HAP-1 (cell line): ENCODE data around the gene TMEM11.

ENCODE experiments used
- DNase-seq, 2 experiments: peaks; one replicate each; pipeline ENCODE4 v3.0.0-alpha.2; 2016 to 2020; ENCODE audit warnings: low spot score in 2 of 2
- H3K27me3 ChIP-seq: fragments of 250-450 bp; sonication (Bioruptor Pico); 2 replicates; pipeline ENCODE4 v1.5.1; 2020; ENCODE audit warnings: low read depth, mild to moderate bottlenecking, moderate library complexity
- H3K36me3 ChIP-seq: fragments of 250-450 bp; sonication (Bioruptor Pico); replicated peaks from 2 replicates; pipeline ENCODE4 v1.5.1; 2020; ENCODE audit warnings: mild to moderate bottlenecking
- H3K4me1 ChIP-seq: fragments of 250-450 bp; sonication (Bioruptor Pico); 2 replicates; pipeline ENCODE4 v1.5.1; 2020; ENCODE audit warnings: mild to moderate bottlenecking
- H3K4me3 ChIP-seq: fragments of 250-450 bp; sonication (Bioruptor Pico); 2 replicates; pipeline ENCODE4 v1.5.1; 2020; ENCODE audit warnings: mild to moderate bottlenecking, moderate library complexity
- H3K9me3 ChIP-seq: fragments of 250-450 bp; sonication (Bioruptor Pico); 2 replicates; pipeline ENCODE4 v1.5.1; 2020; ENCODE audit warnings: mild to moderate bottlenecking, moderate library complexity
- in situ Hi-C: fragments of 300-500 bp; cut with MboI; formaldehyde crosslinking; loops from 3 replicates; pipeline ENCODE4 v1.14.3; 2020; ENCODE audit warnings: low sequenced_read_pairs, inconsistent platforms, mixed read lengths

The TMEM11 gene

DNA sequence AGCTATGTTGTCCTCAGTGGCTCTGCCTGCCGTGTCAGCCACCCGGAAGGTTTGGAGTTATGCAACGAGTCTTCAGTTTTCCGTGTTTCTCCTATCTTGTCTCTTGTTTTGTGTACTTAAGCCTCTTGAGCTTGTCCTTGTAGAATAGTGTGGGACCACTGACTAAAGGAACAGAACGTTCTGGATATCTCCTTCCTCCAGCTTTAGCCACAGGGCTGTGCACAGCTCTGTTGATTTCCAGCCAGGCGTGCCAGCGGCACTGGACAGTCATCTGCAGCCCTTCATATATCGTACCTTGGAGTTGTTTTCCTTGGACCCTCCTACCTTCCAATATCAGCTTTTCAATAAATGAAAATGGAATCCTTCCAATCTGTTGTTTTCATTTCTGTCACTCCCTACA is 39.8 kb downstream of the TMEM11 start:
- Histone ChIP-seq H3K27me3 (no peaks in the 10 kb centered on the region), H3K4me3 (no peak overlapping the region), H3K9me3 (no peaks in the 10 kb centered on the region), H3K4me1 (no peaks in the 10 kb centered on the region), H3K36me3 (no peaks in the 10 kb centered on the region; the same call in 1 of the 2 replicates)
- DNase-seq, result no peak
- in situ Hi-C loops, result no loop called here

DNA sequence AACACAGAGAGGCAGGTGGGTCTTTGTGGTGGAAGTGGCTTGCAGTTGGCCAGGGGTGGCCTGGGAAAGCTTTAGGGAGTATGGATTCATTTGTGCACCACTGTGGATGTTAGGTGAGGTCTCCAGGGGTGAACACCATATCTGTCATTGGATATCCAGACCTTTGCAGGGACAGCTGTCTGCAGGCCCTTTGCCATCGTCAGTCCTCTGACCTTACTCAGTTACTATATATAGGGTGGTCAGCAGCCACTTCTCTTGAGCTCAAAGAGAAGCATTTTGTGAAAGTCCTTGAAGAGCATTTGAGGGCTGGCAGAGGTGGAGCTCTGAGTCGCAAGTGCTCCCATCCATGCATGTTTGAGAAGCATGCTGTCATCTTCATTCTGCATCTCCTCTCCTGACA is 40.4 kb downstream of the TMEM11 start:
- DNase-seq, result no peak
- Histone ChIP-seq H3K9me3 (no peaks in the 10 kb centered on the region), H3K4me3 (no peak overlapping the region), H3K4me1 (no peaks in the 10 kb centered on the region), H3K27me3 (no peaks in the 10 kb centered on the region), H3K36me3 (no peaks in the 10 kb centered on the region; the same call in 1 of the 2 replicates)
- in situ Hi-C loops, result no loop called here

DNA sequence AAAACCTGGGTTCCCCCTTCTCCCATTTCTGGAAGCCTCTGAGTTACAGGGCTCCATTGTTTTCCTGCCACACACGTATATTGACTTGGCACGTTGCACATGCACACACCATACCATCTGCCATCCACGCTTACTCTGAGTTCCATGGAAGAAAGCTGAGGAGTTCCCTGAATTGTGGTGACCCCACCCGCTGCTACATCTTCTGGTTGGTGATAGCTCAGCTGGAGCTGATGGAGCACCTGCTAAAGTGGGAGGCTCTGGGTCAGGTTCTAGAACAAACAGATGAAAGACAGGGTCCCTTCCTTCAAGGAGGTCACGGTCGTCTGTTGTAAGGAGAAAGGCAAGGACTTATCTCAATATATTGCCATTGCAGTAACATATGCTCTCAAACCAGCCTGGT is 41.1 kb downstream of the TMEM11 start:
- Histone ChIP-seq H3K36me3 (no peaks in the 10 kb centered on the region; the same call in 1 of the 2 replicates), H3K4me3 (no peak overlapping the region), H3K9me3 (no peaks in the 10 kb centered on the region), H3K4me1 (no peaks in the 10 kb centered on the region), H3K27me3 (no peaks in the 10 kb centered on the region)
- no peak for DNase-seq
- in situ Hi-C loops, result no loop called here

GRCh38 chr17:21171970-21172510 is 41.9 kb downstream of the TMEM11 start:
- Histone ChIP-seq H3K36me3 (no peaks in the 10 kb centered on the region; the same call in 1 of the 2 replicates), H3K4me3 (no peak overlapping the region), H3K4me1 (no peaks in the 10 kb centered on the region), H3K27me3 (no peaks in the 10 kb centered on the region), H3K9me3 (no peaks in the 10 kb centered on the region)
- DNase-seq, result no peak
- in situ Hi-C loops, result no loop called here

DNA sequence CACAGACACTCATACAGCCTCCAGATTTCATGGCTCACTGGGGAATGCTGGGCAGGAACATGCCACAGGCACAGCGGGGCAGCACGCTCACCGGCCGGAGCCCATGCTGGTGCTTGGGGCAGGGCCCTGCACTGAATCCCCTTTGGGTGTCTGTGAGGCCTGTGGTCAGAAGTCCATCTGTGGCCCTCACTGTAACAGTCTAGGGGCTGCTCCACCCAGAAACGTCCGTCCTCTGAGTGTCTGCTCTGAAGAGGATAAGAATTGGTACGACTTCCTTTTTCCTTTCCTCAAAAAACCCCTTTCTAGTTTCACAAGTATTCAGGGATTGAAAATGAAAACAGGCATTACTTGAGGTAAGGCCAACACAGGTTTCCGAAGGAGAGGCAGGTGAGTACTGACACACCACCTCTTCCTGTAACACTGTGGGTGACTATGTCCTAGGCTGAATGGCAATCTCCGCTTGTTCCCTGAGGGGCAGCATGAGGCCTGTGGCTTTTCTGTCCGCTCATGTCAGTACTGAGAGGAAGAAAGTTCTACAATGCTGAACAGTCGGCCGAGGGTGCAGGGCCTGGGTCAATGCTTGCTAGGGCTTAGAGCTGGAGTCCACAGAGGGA is 42.5 kb downstream of the TMEM11 start:
- no peaks in the 10 kb centered on the region; the same call in 1 of the 2 replicates for H3K36me3 ChIP-seq
- H3K4me3 ChIP-seq, result no peak overlapping the region
- DNase-seq, result no peak
- H3K9me3 ChIP-seq, result no peaks in the 10 kb centered on the region
- H3K27me3 ChIP-seq, result no peaks in the 10 kb centered on the region
- H3K4me1 ChIP-seq, result no peaks in the 10 kb centered on the region
- in situ Hi-C loops, result no loop called here

- DNase-seq, result no peak
- in situ Hi-C loops, result no loop called here
- Histone ChIP-seq H3K27me3 (no peaks in the 10 kb centered on the region), H3K36me3 (no peaks in the 10 kb centered on the region; the same call in 1 of the 2 replicates), H3K4me1 (no peaks in the 10 kb centered on the region), H3K9me3 (no peaks in the 10 kb centered on the region), H3K4me3 (no peak overlapping the region)
These were observed 43.2 kb downstream of the TMEM11 start for GRCh38 chr17:21170809-21171208.

DNA sequence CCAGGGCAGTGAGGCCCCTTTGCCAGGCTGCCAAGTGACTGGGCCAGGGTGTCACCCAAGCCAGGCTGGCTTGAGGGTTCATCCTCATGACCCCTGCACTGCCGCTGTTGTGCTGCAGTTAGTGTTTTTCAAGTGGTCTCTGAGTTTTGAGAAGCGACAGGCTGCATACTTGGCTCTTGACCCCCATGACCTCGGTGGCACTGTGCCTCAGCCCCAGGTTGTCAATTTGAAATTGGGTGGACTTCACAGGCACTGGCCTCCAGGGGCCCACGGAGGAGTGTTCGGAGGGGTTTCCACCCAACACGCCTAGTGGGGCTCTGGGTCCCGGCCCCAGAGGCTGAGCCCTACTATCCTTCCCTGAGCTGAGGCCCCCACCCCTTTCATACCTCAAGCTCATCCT is 44.5 kb downstream of the TMEM11 start:
- DNase-seq, result no peak
- in situ Hi-C loops, result no loop called here
- Histone ChIP-seq H3K9me3 (no peaks in the 10 kb centered on the region), H3K4me1 (no peaks in the 10 kb centered on the region), H3K36me3 (no peaks in the 10 kb centered on the region), H3K27me3 (no peaks in the 10 kb centered on the region), H3K4me3 (no peak overlapping the region)

GRCh38 chr17:21168555-21168865 is 45.5 kb downstream of the TMEM11 start:
- no peak overlapping the region for H3K4me3 ChIP-seq

GRCh38 chr17:21167303-21167702 is 46.7 kb downstream of the TMEM11 start:
- no peak overlapping the region for H3K4me3 ChIP-seq
- no peaks in the 10 kb centered on the region for H3K4me1 ChIP-seq
- no peaks in the 10 kb centered on the region for H3K36me3 ChIP-seq
- in situ Hi-C loops, result no loop called here
- H3K9me3 ChIP-seq, result no peaks in the 10 kb centered on the region
- no peaks in the 10 kb centered on the region for H3K27me3 ChIP-seq
- DNase-seq, result no peak

More at GRCh38 chr17:21168555-21168865, 45.5 kb downstream of the TMEM11 start:
- DNase-seq, result no peak
- H3K4me1 ChIP-seq, result no peaks in the 10 kb centered on the region
- H3K36me3 ChIP-seq, result no peaks in the 10 kb centered on the region
- no peaks in the 10 kb centered on the region for H3K27me3 ChIP-seq
- in situ Hi-C loops, result no loop called here
- H3K9me3 ChIP-seq, result no peaks in the 10 kb centered on the region

DNA sequence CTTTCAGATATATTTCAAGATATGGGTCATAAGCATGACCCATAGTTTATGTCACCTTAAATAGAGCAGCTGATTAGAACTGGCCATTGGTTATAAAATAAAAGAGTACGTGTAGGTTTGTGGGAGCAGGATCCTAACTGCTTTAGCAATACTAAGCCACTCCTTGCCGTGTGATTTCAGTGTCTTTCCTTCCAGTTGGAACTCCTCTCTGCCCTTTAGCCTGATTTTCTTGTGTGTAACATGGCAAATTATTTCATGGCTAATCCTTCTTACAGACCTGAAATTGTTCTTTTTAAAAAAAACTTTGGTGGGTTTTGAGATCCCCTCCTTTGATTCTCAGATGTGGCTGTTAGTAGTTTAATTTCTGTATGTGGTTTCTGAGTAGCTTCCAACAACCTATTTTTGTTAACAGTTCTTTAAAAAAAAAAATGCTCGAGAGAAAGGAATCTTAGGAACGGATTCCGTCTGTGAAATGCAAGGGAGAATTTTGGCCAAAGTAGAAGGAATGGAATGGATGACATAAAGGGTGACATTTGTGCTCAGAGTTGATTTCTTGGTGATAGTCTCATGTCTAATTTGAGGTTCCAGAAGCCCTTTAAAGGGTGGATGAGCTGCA is 47.3 kb downstream of the TMEM11 start:
- in situ Hi-C loops, result no loop called here
- no peak for DNase-seq
- Histone ChIP-seq H3K4me1 (no peaks in the 10 kb centered on the region), H3K36me3 (no peaks in the 10 kb centered on the region), H3K27me3 (no peaks in the 10 kb centered on the region), H3K9me3 (no peaks in the 10 kb centered on the region), H3K4me3 (no peak overlapping the region)

DNA sequence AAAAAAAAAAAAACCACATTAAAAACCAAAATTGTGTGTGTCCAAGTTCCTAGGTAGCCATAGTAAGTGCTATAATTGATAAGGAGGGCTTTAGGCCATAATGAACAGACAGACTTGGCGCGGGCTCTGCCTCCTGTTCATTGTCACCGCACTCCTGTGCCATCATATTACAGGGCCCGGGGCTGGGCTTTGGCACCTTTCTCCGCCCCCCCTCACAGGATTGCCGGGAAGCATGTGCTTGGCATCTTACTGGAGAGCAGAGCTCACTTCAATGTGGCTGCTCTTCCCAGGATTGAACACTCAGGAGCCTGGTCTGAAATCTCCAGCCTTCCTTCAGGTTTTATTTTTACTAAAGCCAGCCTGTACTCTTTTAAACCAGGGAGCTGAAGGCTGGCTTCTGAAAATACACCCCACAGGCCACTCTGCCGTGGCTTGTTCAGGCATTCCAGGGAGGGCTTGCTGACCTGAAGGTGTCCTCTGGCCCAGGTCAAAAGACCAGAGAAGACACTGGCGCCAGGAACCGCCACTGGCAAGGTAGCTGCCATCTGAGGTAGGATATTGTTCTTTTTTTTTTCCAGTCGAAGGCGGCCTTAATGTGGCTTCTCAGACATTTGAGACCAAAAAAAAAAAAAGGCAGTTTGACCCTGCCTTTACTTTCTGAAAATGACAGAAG is 47.9 kb downstream of the TMEM11 start:
- no peak for DNase-seq
- in situ Hi-C loops, result no loop called here
- H3K36me3 ChIP-seq, result no peaks in the 10 kb centered on the region
- H3K4me1 ChIP-seq, result no peaks in the 10 kb centered on the region
- H3K9me3 ChIP-seq, result no peaks in the 10 kb centered on the region
- H3K4me3 ChIP-seq, result no peak overlapping the region
- H3K27me3 ChIP-seq, result no peaks in the 10 kb centered on the region

DNA sequence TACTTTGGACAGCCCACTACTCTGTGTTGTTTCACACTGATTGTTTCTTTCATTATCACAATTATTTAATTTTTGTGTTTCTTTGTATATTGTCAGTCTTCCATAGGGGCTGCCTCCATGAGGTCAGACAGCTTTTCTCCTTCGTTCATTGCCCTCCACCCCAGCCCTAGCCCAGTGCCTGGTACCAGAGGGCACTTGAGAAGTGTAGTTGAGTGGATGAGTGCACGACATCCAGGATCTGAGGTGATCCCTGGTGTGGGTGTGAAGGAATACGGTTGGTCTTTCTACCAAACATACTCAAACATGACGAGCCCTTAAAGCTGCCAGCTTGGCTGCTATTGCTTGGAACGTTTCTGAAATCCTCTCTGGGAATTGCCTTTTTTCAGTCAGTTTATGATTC is 49.3 kb downstream of the TMEM11 start:
- Histone ChIP-seq H3K9me3 (no peaks in the 10 kb centered on the region), H3K36me3 (no peaks in the 10 kb centered on the region), H3K27me3 (no peaks in the 10 kb centered on the region), H3K4me3 (no peak overlapping the region), H3K4me1 (no peaks in the 10 kb centered on the region)
- no peak for DNase-seq
- in situ Hi-C loops, result no loop called here

DNA sequence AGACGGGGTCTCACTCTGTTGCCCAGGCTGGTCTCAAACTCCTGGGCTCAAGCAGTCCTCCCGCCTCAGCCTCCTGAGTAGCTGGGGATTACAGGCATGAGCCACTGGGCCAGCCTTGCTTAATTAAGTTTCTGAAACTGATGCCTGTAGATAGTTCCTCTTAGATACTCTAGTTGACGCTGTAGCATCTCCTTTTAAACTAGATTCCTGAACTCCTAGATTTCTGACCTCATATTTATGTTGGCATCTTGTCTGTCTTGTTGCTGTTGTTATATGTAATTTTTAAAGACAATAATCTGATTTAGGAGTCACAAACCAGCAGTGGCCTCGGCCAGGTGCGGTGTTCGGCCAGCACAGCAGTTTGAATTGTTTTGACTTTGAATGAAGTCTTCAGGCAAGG is 49.7 kb downstream of the TMEM11 start:
- H3K4me1 ChIP-seq, result no peaks in the 10 kb centered on the region
- no peak for DNase-seq
- no peaks in the 10 kb centered on the region for H3K36me3 ChIP-seq
- no peak overlapping the region for H3K4me3 ChIP-seq
- H3K9me3 ChIP-seq, result no peaks in the 10 kb centered on the region
- in situ Hi-C loops, result no loop called here
- no peaks in the 10 kb centered on the region for H3K27me3 ChIP-seq

DNA sequence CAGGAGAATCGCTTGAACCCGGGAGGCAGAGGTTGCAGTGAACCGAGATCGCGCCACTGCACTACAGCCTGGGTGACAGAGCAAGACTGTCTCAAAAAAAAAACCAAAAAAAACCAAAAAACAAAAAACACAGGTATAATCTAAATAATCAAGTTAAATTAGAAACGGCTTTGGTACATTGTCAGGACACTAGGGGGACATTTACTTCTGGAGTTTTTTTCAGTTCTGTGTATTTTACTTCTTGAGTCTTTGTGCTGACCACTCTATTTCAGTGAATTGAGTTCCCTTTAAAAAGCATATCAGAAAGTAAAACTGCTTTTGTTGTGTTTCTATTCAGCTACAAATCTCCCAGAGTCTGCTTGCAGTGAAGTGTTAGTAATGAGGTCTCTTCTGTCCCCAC is 50.9 kb downstream of the TMEM11 start:
- in situ Hi-C loops, result no loop called here
- Histone ChIP-seq H3K36me3 (no peaks in the 10 kb centered on the region), H3K4me3 (no peak overlapping the region), H3K27me3 (no peaks in the 10 kb centered on the region), H3K9me3 (no peaks in the 10 kb centered on the region), H3K4me1 (no peaks in the 10 kb centered on the region)
- no peak for DNase-seq
